Activated CD4-positive, alpha-beta T cell treated with anti-CD3 and anti-CD28 coated beads, Interleukin-2, amount 10 ng/mL, durations not matched to agents 7 days and 5 days (primary cell): ENCODE results near the gene PRDM5. TPM values are rescaled to one million over a fixed set of nuclear protein-coding genes. Genes with fewer than 3 reads are reported as not detected.

Experiments
- CTCF ChIA-PET: fragments of 350-600 bp; sonication (Branson Sonifier 250); formaldehyde crosslinking; loops from one replicate; lab custom pipeline; 2021; ENCODE audit warnings: antibody characterized with exemption; lab: Charles Lee
- POLR2A ChIA-PET: fragments of 350-600 bp; sonication (Branson Sonifier 250); formaldehyde crosslinking; loops from one replicate; lab custom pipeline; 2021; ENCODE audit warnings: antibody characterized with exemption; lab: Charles Lee
- DNase-seq: peaks from one replicate; pipeline ENCODE4 v3.0.0-alpha.2; 2020
- H3K27ac Mint-ChIP-seq: one replicate; pipeline ENCODE4 v1.8.0; 2021; ENCODE audit warnings: mild to moderate bottlenecking, moderate library complexity, mixed read lengths
- H3K27me3 Mint-ChIP-seq: one replicate; pipeline ENCODE4 v1.8.0; 2021; ENCODE audit warnings: mixed read lengths
- H3K36me3 Mint-ChIP-seq: one replicate; pipeline ENCODE4 v1.8.0; 2021; ENCODE audit warnings: low read depth, mixed read lengths
- H3K4me1 Mint-ChIP-seq: one replicate; pipeline ENCODE4 v1.8.0; 2021; ENCODE audit warnings: mixed read lengths
- H3K4me3 Mint-ChIP-seq: one replicate; pipeline ENCODE4 v1.8.0; 2021; ENCODE audit warnings: mild to moderate bottlenecking, moderate library complexity, mixed read lengths
- H3K9me3 Mint-ChIP-seq: one replicate; pipeline ENCODE4 v1.8.0; 2021; ENCODE audit warnings: mixed read lengths
- total RNA-seq, 2 experiments: library from RNA; stranded (reverse); gene quantifications; one replicate each; pipeline ENCODE4 v1.2.3, GENCODE V29; 2021

The PRDM5 gene
- total RNA-seq, 2 experiments from 2014 or later = not detected

DNA sequence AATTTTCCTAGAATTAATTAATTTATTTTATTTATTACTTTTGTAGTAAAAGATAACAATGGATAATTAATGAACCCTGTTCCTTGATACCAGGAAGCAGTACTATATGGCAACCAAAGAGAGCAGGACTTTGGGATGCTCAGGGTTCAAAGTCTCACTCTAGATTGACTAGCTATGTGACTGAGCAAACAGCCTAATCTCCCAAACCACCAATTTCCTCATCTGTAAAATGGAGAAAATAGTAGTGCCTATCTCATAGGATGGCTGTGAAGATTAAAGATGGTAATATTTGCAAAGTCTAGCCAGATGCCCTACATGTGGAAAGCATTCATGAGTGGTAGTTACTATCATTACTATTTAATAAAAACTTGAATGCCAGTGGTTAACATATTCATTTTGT lies 97.6 kb downstream of the PRDM5 start:
- ChIA-PET CTCF (no interaction called here), POLR2A (no interaction called here)
- Mint-ChIP-seq H3K27me3 (peaks cover 11% of the 10 kb centered on the region), H3K9me3 (no peaks in the 10 kb centered on the region), H3K36me3 (no peaks in the 10 kb centered on the region), H3K4me1 (peaks cover under 1% of the 10 kb centered on the region), H3K4me3 (no peak overlapping the region), H3K27ac (no peak overlapping the region)
- no peak for DNase-seq

- Mint-ChIP-seq H3K27me3 (peaks cover 11% of the 10 kb centered on the region), H3K4me3 (no peak overlapping the region), H3K36me3 (no peaks in the 10 kb centered on the region), H3K27ac (no peak overlapping the region), H3K9me3 (no peaks in the 10 kb centered on the region), H3K4me1 (peaks cover 4% of the 10 kb centered on the region)
- ChIA-PET POLR2A (no interaction called here), CTCF (no interaction called here)
- DNase-seq = no peak
Measured at GRCh38 chr4:120821977-120822376, 100.5 kb downstream of the PRDM5 start.

DNA sequence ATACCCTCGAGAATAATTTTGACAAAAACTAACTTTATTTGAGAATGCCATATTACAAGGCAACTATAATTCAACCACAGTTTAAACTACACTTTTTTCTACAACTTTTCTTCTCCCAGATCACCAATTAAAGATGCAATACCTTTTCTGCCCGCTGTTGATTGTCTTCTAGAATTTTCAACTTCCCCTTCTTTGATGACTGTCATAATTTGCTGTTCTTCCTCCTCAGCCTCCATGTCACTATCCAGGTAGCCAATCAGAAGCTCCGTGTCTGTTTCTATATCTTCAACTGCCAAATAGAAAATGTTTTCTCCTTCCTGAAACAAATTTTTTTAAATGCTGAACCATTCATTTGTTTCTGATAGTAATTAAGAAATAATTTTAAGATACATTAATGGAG lies 101.5 kb downstream of the PRDM5 start:
- CTCF ChIA-PET = no interaction called here
- H3K36me3 Mint-ChIP-seq = no peaks in the 10 kb centered on the region
- no peaks in the 10 kb centered on the region for H3K9me3 Mint-ChIP-seq
- POLR2A ChIA-PET = no interaction called here
- peaks cover 6% of the 10 kb centered on the region for H3K4me1 Mint-ChIP-seq
- H3K4me3 Mint-ChIP-seq = no peak overlapping the region
- H3K27ac Mint-ChIP-seq = no peak overlapping the region
- DNase-seq = no peak
- peaks cover 11% of the 10 kb centered on the region for H3K27me3 Mint-ChIP-seq

GRCh38 chr4:120819805-120820437 lies 102.6 kb downstream of the PRDM5 start:
- H3K4me1 Mint-ChIP-seq = peaks cover 6% of the 10 kb centered on the region
- CTCF ChIA-PET = no interaction called here
- POLR2A ChIA-PET = no interaction called here
- H3K27me3 Mint-ChIP-seq = peaks cover 9% of the 10 kb centered on the region
- H3K9me3 Mint-ChIP-seq = no peaks in the 10 kb centered on the region
- H3K27ac Mint-ChIP-seq = no peak overlapping the region
- H3K36me3 Mint-ChIP-seq = no peaks in the 10 kb centered on the region
- no peak for DNase-seq
- no peak overlapping the region for H3K4me3 Mint-ChIP-seq

GRCh38 chr4:120816296-120816965 lies 106.1 kb downstream of the PRDM5 start:
- H3K9me3 Mint-ChIP-seq = no peaks in the 10 kb centered on the region
- no peak overlapping the region for H3K4me3 Mint-ChIP-seq
- POLR2A ChIA-PET = no interaction called here
- peaks cover 6% of the 10 kb centered on the region for H3K4me1 Mint-ChIP-seq
- peaks cover 7% of the 10 kb centered on the region for H3K27me3 Mint-ChIP-seq
- no peak for DNase-seq
- no peak overlapping the region for H3K27ac Mint-ChIP-seq
- no peaks in the 10 kb centered on the region for H3K36me3 Mint-ChIP-seq
- CTCF ChIA-PET = no interaction called here

GRCh38 chr4:120815361-120815760 lies 107.2 kb downstream of the PRDM5 start:
- no peak for DNase-seq
- ChIA-PET POLR2A (no interaction called here), CTCF (no interaction called here)
- Mint-ChIP-seq H3K4me3 (no peak overlapping the region), H3K27me3 (peaks cover 7% of the 10 kb centered on the region), H3K9me3 (peaks cover 2% of the 10 kb centered on the region), H3K27ac (no peak overlapping the region), H3K4me1 (peaks cover 6% of the 10 kb centered on the region), H3K36me3 (no peaks in the 10 kb centered on the region)

- Mint-ChIP-seq H3K4me1 (peaks cover 5% of the 10 kb centered on the region), H3K36me3 (no peaks in the 10 kb centered on the region), H3K4me3 (no peak overlapping the region), H3K27me3 (peaks cover 7% of the 10 kb centered on the region), H3K9me3 (peaks cover 2% of the 10 kb centered on the region), H3K27ac (no peak overlapping the region)
- CTCF ChIA-PET = no interaction called here
- DNase-seq = no peak
- POLR2A ChIA-PET = no interaction called here
Measured at GRCh38 chr4:120814886-120815285, 107.6 kb downstream of the PRDM5 start.

DNA sequence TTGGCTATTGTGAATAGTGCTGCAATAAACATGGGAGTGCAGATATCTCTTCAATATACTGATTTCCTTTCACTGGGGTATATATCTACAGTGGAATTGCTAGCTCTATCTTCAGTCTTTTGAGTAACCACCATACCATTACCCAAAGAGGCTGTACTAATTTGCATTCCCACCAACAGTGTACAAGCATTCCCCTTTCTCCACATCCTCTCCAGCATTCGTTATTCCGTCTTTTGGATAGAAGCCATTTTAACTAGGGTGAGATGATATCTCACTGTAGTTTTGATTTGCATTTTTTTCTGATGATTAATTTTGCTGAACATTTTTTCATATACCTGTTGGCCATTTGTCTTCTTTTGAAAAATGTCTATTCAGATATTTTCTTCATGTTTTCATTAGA lies 110.3 kb downstream of the PRDM5 start:
- peaks cover 8% of the 10 kb centered on the region for H3K9me3 Mint-ChIP-seq
- H3K36me3 Mint-ChIP-seq = no peaks in the 10 kb centered on the region
- H3K27me3 Mint-ChIP-seq = peaks cover 6% of the 10 kb centered on the region
- ChIA-PET POLR2A (no interaction called here), CTCF (no interaction called here)
- DNase-seq = no peak
- peaks cover 2% of the 10 kb centered on the region for H3K4me1 Mint-ChIP-seq
- no peak overlapping the region for H3K27ac Mint-ChIP-seq
- no peak overlapping the region for H3K4me3 Mint-ChIP-seq

DNA sequence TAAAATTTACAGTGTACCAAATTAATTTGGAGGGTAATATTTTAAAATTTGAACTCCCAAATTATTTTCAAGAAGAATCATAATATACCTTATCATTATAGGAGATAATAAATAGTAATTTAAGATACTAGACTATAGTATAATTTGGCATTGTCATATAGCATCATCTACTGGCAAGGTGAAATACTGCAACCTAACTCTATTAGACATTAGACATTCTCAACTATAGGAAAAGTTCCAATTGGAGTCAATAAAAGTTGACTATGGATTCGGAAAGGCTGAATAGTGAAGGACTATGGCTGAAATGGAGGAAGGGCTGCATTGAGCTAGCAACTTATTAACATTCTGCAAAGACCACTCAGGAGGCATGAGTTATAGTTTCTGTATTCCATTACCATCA lies 113.0 kb downstream of the PRDM5 start:
- no peak overlapping the region for H3K4me3 Mint-ChIP-seq
- POLR2A ChIA-PET = no interaction called here
- peaks cover 2% of the 10 kb centered on the region for H3K27me3 Mint-ChIP-seq
- peaks cover 8% of the 10 kb centered on the region for H3K9me3 Mint-ChIP-seq
- no peak overlapping the region for H3K27ac Mint-ChIP-seq
- DNase-seq = no peak
- H3K36me3 Mint-ChIP-seq = no peaks in the 10 kb centered on the region
- H3K4me1 Mint-ChIP-seq = no peaks in the 10 kb centered on the region
- CTCF ChIA-PET = no interaction called here

GRCh38 chr4:120808475-120809141 lies 113.9 kb downstream of the PRDM5 start:
- H3K4me1 Mint-ChIP-seq = no peaks in the 10 kb centered on the region
- CTCF ChIA-PET = no interaction called here
- DNase-seq = no peak
- no peak overlapping the region for H3K4me3 Mint-ChIP-seq
- peaks cover 7% of the 10 kb centered on the region for H3K27me3 Mint-ChIP-seq
- POLR2A ChIA-PET = no interaction called here
- H3K27ac Mint-ChIP-seq = no peak overlapping the region
- peaks cover 8% of the 10 kb centered on the region for H3K9me3 Mint-ChIP-seq
- H3K36me3 Mint-ChIP-seq = no peaks in the 10 kb centered on the region

DNA sequence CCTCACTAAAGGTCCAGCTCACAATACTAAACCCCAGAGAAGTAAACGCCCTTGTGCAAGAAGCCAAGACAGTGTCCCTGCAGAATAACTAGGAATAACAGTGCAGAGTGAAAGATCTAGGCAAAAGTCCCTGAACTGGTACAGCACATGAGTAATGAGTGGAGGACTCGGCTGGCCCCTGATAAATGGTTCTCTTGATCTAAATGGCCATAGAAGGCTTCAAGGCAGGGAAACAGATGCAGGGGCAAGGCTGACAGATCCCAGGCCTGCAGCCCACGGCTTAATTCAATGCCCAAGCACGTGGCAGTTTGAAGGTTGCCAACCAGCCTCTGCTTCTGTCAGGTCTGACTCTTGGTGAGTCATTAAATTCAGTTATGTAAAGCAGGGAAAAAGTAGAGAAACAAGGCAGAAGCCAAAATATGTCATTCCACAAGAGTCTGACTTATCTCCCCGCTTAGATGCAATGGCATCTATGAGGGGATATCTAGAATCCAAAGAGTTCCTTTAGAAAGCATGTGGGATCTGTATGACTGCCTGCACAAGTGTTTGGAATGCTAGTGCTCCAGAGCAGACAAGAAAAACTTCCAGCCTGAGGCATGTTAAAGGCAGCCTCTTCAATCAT lies 121.3 kb downstream of the PRDM5 start:
- no peak overlapping the region for H3K4me3 Mint-ChIP-seq
- no peaks in the 10 kb centered on the region for H3K36me3 Mint-ChIP-seq
- H3K9me3 Mint-ChIP-seq = no peaks in the 10 kb centered on the region
- no peaks in the 10 kb centered on the region for H3K4me1 Mint-ChIP-seq
- H3K27ac Mint-ChIP-seq = no peak overlapping the region
- ChIA-PET POLR2A (no interaction called here), CTCF (no interaction called here)
- DNase-seq = no peak
- H3K27me3 Mint-ChIP-seq = peaks cover 7% of the 10 kb centered on the region

GRCh38 chr4:120798570-120798969 lies 124.0 kb downstream of the PRDM5 start:
- DNase-seq = no peak
- no peaks in the 10 kb centered on the region for H3K27me3 Mint-ChIP-seq
- no peak overlapping the region for H3K27ac Mint-ChIP-seq
- H3K36me3 Mint-ChIP-seq = no peaks in the 10 kb centered on the region
- ChIA-PET CTCF (no interaction called here), POLR2A (no interaction called here)
- no peaks in the 10 kb centered on the region for H3K4me1 Mint-ChIP-seq
- H3K4me3 Mint-ChIP-seq = no peak overlapping the region
- H3K9me3 Mint-ChIP-seq = no peaks in the 10 kb centered on the region

DNA sequence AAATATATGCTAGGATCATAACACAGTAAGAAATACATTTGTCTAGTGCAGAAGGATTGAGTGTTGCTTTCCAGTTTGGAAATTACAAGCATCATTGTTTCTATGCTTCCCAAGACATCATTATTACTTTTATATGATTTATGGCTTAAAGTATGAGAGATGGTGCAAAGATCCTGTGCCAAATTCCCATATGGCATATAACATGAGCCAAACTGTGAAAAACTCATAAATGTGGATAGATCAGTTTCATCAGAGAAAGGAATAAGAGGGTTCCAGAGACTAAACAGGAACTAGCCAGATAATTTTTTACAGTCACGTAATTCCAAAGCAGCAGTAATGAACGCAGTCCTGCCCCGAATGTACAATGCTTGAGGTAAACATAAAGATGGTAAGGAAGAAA lies 126.3 kb downstream of the PRDM5 start:
- Mint-ChIP-seq H3K9me3 (no peaks in the 10 kb centered on the region), H3K27ac (no peak overlapping the region), H3K4me3 (no peak overlapping the region), H3K36me3 (no peaks in the 10 kb centered on the region), H3K27me3 (no peaks in the 10 kb centered on the region), H3K4me1 (peaks cover 5% of the 10 kb centered on the region)
- POLR2A ChIA-PET = no interaction called here
- CTCF ChIA-PET = no interaction called here
- no peak for DNase-seq
